CD14-positive monocyte (primary cell): ENCODE data around the gene SGMS1. TPM values are rescaled to one million over a fixed set of nuclear protein-coding genes. Genes with fewer than 3 reads are reported as not detected.

Source experiments
- DNase-seq, 3 donors: peaks; one replicate each; pipeline ENCODE4 v3.0.0-alpha.2; 2011 to 2022
- H2AFZ ChIP-seq: 2 replicates; pipeline ENCODE4 v1.6.0; 2012; ENCODE audit warnings: mild to moderate bottlenecking, low read depth, low read length, inconsistent platforms; ENCODE audit not compliant: insufficient read depth, poor library complexity, severe bottlenecking
- H3K27ac ChIP-seq, 2 donors: 1 replicate in 1 of 2; 2 replicates in 1 of 2; pipeline ENCODE4 v1.5.1; 2012 to 2013; ENCODE audit warnings: low read length in 2 of 2, control low read depth in 1 of 2, inconsistent platforms in 1 of 2, low read depth in 1 of 2, mild to moderate bottlenecking in 1 of 2
- H3K27me3 ChIP-seq, 2 donors: one replicate each; pipeline versions ENCODE4 v1.6.0 to v1.6.1; 2011 to 2013; ENCODE audit warnings: low read length in 2 of 2; ENCODE audit not compliant: control insufficient read depth in 2 of 2, insufficient read depth in 2 of 2
- H3K36me3 ChIP-seq, 2 donors: replicated peaks in 1 of 2; 1 replicate in 1 of 2; 2 replicates in 1 of 2; pipeline versions ENCODE4 v1.5.1 to v1.6.1; 2012 to 2013; ENCODE audit warnings: low read length in 2 of 2, control low read depth in 1 of 2, inconsistent platforms in 1 of 2, mild to moderate bottlenecking in 1 of 2; ENCODE audit not compliant: insufficient read depth in 2 of 2, control insufficient read depth in 1 of 2
- H3K4me1 ChIP-seq, 2 donors: 1 replicate in 1 of 2; 2 replicates in 1 of 2; pipeline versions ENCODE4 v1.5.1 to v1.6.1; 2012 to 2013; ENCODE audit warnings: low read length in 2 of 2, control low read depth in 1 of 2, inconsistent platforms in 1 of 2, mild to moderate bottlenecking in 1 of 2, moderate library complexity in 1 of 2; ENCODE audit not compliant: insufficient read depth in 2 of 2, control insufficient read depth in 1 of 2
- H3K4me2 ChIP-seq: replicated peaks from 2 replicates; pipeline ENCODE3; 2012; ENCODE audit warnings: low read length, moderate library complexity, mild to moderate bottlenecking; ENCODE audit not compliant: poor library complexity, severe bottlenecking; ENCODE audit errors: extremely low read depth
- H3K4me3 ChIP-seq, 3 experiments: fragments of 200-600 bp in 1 of 3; sonication (generic) in 1 of 3; replicated peaks in 1 of 3; 1 replicate in 2 of 3; 2 replicates in 1 of 3; pipeline ENCODE4 v1.5.1; 2011 to 2013; ENCODE audit warnings: low read length in 3 of 3, mild to moderate bottlenecking in 3 of 3, control low read depth in 2 of 3, low read depth in 2 of 3, inconsistent platforms in 1 of 3, moderate library complexity in 1 of 3
- H3K79me2 ChIP-seq: 2 replicates; pipeline ENCODE4 v1.6.0; 2012; ENCODE audit warnings: mild to moderate bottlenecking, control low read depth, inconsistent platforms, low read length, moderate library complexity; ENCODE audit not compliant: insufficient read depth
- H3K9ac ChIP-seq: 2 replicates; pipeline ENCODE4 v1.6.0; 2017; ENCODE audit warnings: low read length, mild to moderate bottlenecking; ENCODE audit not compliant: insufficient read depth, poor library complexity, severe bottlenecking
- H3K9me3 ChIP-seq, 2 donors: replicated peaks in 1 of 2; 1 replicate in 1 of 2; 2 replicates in 1 of 2; pipeline versions ENCODE4 v1.5.1 to v1.6.1; 2012 to 2013; ENCODE audit warnings: low read length in 2 of 2, control low read depth in 1 of 2; ENCODE audit not compliant: control insufficient read depth in 1 of 2, insufficient read depth in 1 of 2
- H4K20me1 ChIP-seq: 2 replicates; pipeline ENCODE4 v1.6.0; 2012; ENCODE audit warnings: mild to moderate bottlenecking, low read length, control low read depth, moderate library complexity; ENCODE audit not compliant: insufficient read depth
- H3K27ac Mint-ChIP-seq, 7 donors: one replicate each; pipeline ENCODE4 v1.8.0; 2020; ENCODE audit warnings: mild to moderate bottlenecking in 7 of 7, mixed read lengths in 7 of 7, moderate library complexity in 6 of 7, inconsistent platforms in 2 of 7
- H3K27me3 Mint-ChIP-seq, 3 donors: one replicate each; pipeline ENCODE4 v1.8.0; 2021 to 2022; ENCODE audit warnings: low read depth in 3 of 3, mild to moderate bottlenecking in 3 of 3, mixed read lengths in 3 of 3, moderate library complexity in 3 of 3, inconsistent platforms in 1 of 3
- H3K36me3 Mint-ChIP-seq, 2 donors: one replicate each; pipeline ENCODE4 v1.8.0; 2020; ENCODE audit warnings: mixed read lengths in 2 of 2, inconsistent platforms in 1 of 2, mild to moderate bottlenecking in 1 of 2
- H3K4me1 Mint-ChIP-seq: one replicate; pipeline ENCODE4 v1.8.0; 2020; ENCODE audit warnings: mild to moderate bottlenecking, mixed read lengths
- H3K4me3 Mint-ChIP-seq, 2 donors: one replicate each; pipeline ENCODE4 v1.8.0; 2020; ENCODE audit warnings: mild to moderate bottlenecking in 2 of 2, mixed read lengths in 2 of 2, moderate library complexity in 1 of 2
- H3K9me3 Mint-ChIP-seq, 7 donors: one replicate each; pipeline ENCODE4 v1.8.0; 2020 to 2022; ENCODE audit warnings: mixed read lengths in 7 of 7, mild to moderate bottlenecking in 6 of 7, moderate library complexity in 6 of 7, inconsistent platforms in 2 of 7
- CTCF ChIP-seq: fragments of 200-600 bp; IDR thresholded peaks from one replicate; pipeline ENCODE4 v1.8.0; 2022; ENCODE audit warnings: antibody characterized with exemption, mild to moderate bottlenecking
- WGBS: methylation state at CpG from one replicate; pipeline ENCODE4 v1.1.5; 2013; ENCODE audit warnings: missing lambda C conversion rate; ENCODE audit not compliant: insufficient coverage; 5-methylcytosine and 5-hydroxymethylcytosine counted together
- intact Hi-C, 2 donors: fragments of 100-400 bp; cut with micrococcal nuclease; formaldehyde crosslinking; loops; one replicate each; pipeline versions ENCODE4 v1.15.0 to v1.15.1; 2023
- polyA plus RNA-seq, 3 donors: library from polyadenylated mRNA; depleted of rRNA in 1 of 3; unstranded in 2 of 3; stranded (reverse) in 1 of 3; fragments of 300-500 nt in 2 of 3; fragments of >200 nt in 1 of 3; fragmentation: Illumina TruSeq in 2 of 3; gene quantifications; 1 replicate in 2 of 3; 2 replicates in 1 of 3; pipeline ENCODE4 v1.2.3, GENCODE V29; 2012 to 2021

The SGMS1 gene
- polyA plus RNA-seq, 3 donors = 19.5 to 20.6 (median 20.4) TPM

- Mint-ChIP-seq H3K4me1 (peaks cover 3% of the 10 kb centered on the region), H3K9me3 (no peaks in the 10 kb centered on the region)
Observed at GRCh38 chr10:50514995-50515394, 108.8 kb downstream of the SGMS1 start.

DNA sequence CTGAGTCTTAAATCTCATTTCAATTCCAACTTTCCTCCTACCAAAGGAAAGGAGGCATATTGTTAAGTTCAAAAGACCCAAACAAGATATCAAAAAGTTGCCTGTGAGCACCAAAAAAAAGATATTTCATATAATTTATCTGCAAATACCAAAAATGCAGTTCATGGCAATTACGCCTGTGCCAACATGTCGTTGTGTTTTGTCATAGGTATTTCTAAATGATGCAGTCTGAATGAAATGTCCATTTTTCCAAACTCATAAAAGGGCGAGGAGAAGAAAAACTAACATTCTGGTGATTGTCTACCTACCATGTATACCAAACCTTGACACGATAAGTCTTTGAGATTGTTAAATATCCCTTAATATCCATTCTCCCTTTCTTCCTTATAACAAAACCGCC lies 109.8 kb downstream of the SGMS1 start:
- DNase-seq = no peak
- H4K20me1 ChIP-seq = no peaks in the 10 kb centered on the region
- H3K27ac ChIP-seq = no peak overlapping the region
- H3K4me2 ChIP-seq = no peak overlapping the region
- WGBS = 100% methylated on average over 1 of the region's 5 CpGs
- H3K36me3 Mint-ChIP-seq = peaks cover 17 to 23% of the 10 kb centered on the region in 2 donors
- H3K9ac ChIP-seq = no peak overlapping the region
- no peak overlapping the region for H3K27ac Mint-ChIP-seq
- no peak overlapping the region for H2AFZ ChIP-seq
- no peaks in the 10 kb centered on the region for H3K4me1 ChIP-seq
- H3K27me3 ChIP-seq = no peaks in the 10 kb centered on the region
- H3K4me3 Mint-ChIP-seq = no peak overlapping the region
- no peaks in the 10 kb centered on the region for H3K9me3 ChIP-seq
- H3K4me3 ChIP-seq = no peak overlapping the region
- peaks cover 0 to 6% of the 10 kb centered on the region in 2 donors for H3K36me3 ChIP-seq
- peaks cover 3% of the 10 kb centered on the region for H3K4me1 Mint-ChIP-seq
- intact Hi-C loops = no loop called here
- H3K27me3 Mint-ChIP-seq = no peaks in the 10 kb centered on the region
- no peaks in the 10 kb centered on the region for H3K79me2 ChIP-seq
- no peak for TF ChIP-seq CTCF
- no peaks in the 10 kb centered on the region for H3K9me3 Mint-ChIP-seq

More at GRCh38 chr10:50514995-50515394, 108.8 kb downstream of the SGMS1 start:
- H3K36me3 ChIP-seq = peaks cover 0 to 6% of the 10 kb centered on the region in 2 donors
- H3K4me1 ChIP-seq = no peaks in the 10 kb centered on the region
- H3K9ac ChIP-seq = no peak overlapping the region
- no peak for DNase-seq
- intact Hi-C loops = no loop called here
- H3K27ac Mint-ChIP-seq = peak overlapping the region in 1 of 7 donors; percentile 35
- peaks cover 6% of the 10 kb centered on the region for H4K20me1 ChIP-seq
- no peak overlapping the region for H3K4me3 ChIP-seq
- H3K79me2 ChIP-seq = no peaks in the 10 kb centered on the region
- H3K27me3 ChIP-seq = no peaks in the 10 kb centered on the region
- H2AFZ ChIP-seq = no peak overlapping the region
- H3K27ac ChIP-seq = no peak overlapping the region
- 95% methylated on average over 2 of the region's 2 CpGs for WGBS
- no peaks in the 10 kb centered on the region for H3K27me3 Mint-ChIP-seq
- TF ChIP-seq CTCF = no peak
- peaks cover 19 to 27% of the 10 kb centered on the region in 2 donors for H3K36me3 Mint-ChIP-seq
- H3K4me2 ChIP-seq = no peak overlapping the region
- H3K9me3 ChIP-seq = no peaks in the 10 kb centered on the region
- no peak overlapping the region for H3K4me3 Mint-ChIP-seq
